Pons (tissue), 1 donor: ENCODE data around the gene ARMS2.

ENCODE experiments used
- DNase-seq: peaks from one replicate; pipeline ENCODE4 v3.0.0-alpha.2; 2016; ENCODE audit warnings: low spot score

The ARMS2 gene

GRCh38 chr10:122473116-122473515 is 18.7 kb downstream of the ARMS2 start:
- no peak for DNase-seq

GRCh38 chr10:122474131-122474818 is 19.8 kb downstream of the ARMS2 start:
- DNase-seq, result peak; percentile 79

GRCh38 chr10:122475100-122475499 is 20.6 kb downstream of the ARMS2 start:
- DNase-seq, result no peak

GRCh38 chr10:122475591-122476332 is 21.3 kb downstream of the ARMS2 start:
- no peak for DNase-seq

GRCh38 chr10:122476333-122476695 is 21.9 kb downstream of the ARMS2 start:
- no peak for DNase-seq

GRCh38 chr10:122477436-122477835 is 23.0 kb downstream of the ARMS2 start:
- DNase-seq, result no peak

GRCh38 chr10:122478971-122479370 is 24.5 kb downstream of the ARMS2 start:
- peak; percentile 86 for DNase-seq

- no peak for DNase-seq
These were observed 25.8 kb downstream of the ARMS2 start for GRCh38 chr10:122480146-122480833.

GRCh38 chr10:122481296-122482056 is 27.0 kb downstream of the ARMS2 start:
- no peak for DNase-seq

- no peak for DNase-seq
These were observed 30.0 kb downstream of the ARMS2 start for GRCh38 chr10:122484276-122485060.

GRCh38 chr10:122485670-122486069 is 31.2 kb downstream of the ARMS2 start:
- peak; percentile 85 for DNase-seq

- no peak for DNase-seq
These were observed 32.1 kb downstream of the ARMS2 start for GRCh38 chr10:122486406-122487080.

- DNase-seq, result no peak
These were observed 32.8 kb downstream of the ARMS2 start for GRCh38 chr10:122487174-122487765.

GRCh38 chr10:122490268-122490667 is 35.8 kb downstream of the ARMS2 start:
- no peak for DNase-seq

GRCh38 chr10:122490786-122491680 is 36.6 kb downstream of the ARMS2 start:
- no peak for DNase-seq

- DNase-seq, result no peak
These were observed 37.6 kb downstream of the ARMS2 start for GRCh38 chr10:122492006-122492405.

- DNase-seq, result no peak
These were observed 38.6 kb downstream of the ARMS2 start for GRCh38 chr10:122492999-122493481.

- no peak for DNase-seq
These were observed 39.3 kb downstream of the ARMS2 start for GRCh38 chr10:122493761-122494160.

GRCh38 chr10:122494173-122494820 is 39.8 kb downstream of the ARMS2 start:
- DNase-seq, result no peak
